Non-pigmented ciliary epithelial cell (primary cell): ENCODE data around the gene APRT.
"Not testable (repeated sequence)": the region's sequence is repeated elsewhere in the genome, so short reads cannot be mapped to it uniquely, and the experiment has no call there.

Experiments used
- DNase-seq: peaks from one replicate; pipeline ENCODE4 v3.0.0-alpha.2; 2010; ENCODE audit warnings: low read depth

Gene APRT

DNA sequence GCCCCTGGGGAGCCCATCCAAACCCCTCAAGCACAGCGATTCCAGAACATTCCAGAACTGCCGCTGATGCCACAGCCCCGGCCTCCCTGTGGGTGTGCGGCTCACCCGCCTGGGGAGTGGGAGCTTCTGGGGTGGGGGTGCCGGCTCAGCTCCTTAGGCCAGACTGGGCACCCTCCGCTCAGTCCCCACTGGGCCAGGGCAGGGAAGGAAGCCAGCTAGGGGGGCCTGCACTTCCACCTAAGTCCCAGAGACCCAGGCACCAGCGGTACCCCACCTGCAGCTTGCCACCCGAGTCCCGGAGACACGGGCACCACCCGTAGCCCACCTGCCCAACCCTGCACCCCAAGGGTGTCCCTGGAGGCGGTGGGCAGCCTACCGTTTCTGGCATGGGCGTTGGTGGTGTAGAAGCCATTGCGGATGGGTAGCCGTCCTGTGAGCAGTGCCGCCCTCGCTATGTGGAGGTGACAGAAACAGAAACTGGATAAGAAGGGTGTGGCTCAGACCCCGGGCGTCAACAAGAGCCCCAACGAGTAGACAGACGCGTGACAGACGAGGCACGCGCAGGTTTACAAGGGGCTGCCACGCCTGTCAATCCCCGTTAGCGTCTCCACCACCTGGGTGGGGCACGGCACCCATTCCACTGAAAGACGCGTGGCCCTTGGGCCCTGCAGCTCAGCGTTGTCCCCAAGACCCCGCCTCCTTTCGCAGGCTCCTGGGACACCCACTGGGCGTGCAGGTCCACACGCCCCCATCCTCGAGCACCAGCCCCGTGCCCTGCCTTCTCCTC, 30.0 kb upstream of the APRT start:
- no peak for DNase-seq

DNA sequence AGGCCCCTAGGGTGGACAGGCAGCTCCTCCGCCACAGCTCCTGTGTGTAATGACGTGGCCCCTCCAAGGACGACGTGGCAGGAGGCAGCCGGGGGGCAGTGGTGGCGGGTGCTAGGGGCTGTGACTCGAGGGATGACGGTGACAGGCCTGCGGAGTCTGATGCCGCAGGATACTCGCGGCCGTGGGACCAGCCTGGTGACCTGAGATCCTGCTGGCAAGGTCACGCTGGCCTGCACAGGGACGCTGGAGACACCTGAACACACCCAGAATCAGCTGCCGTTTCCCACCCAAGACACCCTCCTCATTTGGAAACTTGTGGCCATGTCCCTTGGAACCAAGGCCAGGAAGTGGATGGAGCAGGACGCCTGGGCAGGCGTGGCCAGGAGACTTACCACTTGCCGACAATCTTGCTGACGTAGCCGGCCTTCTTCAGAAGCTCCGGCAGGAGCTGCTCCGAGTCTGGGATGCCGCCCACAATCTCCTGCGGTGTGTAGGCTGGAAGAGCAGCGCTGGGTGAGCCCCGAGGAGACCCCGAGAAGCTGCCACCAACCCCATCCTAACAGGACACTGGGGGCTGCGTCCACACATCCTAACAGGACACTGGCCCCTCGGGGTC, 29.0 kb upstream of the APRT start:
- no peak for DNase-seq

- DNase-seq, result no peak
Observed at GRCh38 chr16:88839745-88840599, 28.2 kb upstream of the APRT start.

- DNase-seq, result no peak
Observed at GRCh38 chr16:88839026-88839529, 27.4 kb upstream of the APRT start.

GRCh38 chr16:88838566-88838965, 26.8 kb upstream of the APRT start:
- no peak for DNase-seq

DNA sequence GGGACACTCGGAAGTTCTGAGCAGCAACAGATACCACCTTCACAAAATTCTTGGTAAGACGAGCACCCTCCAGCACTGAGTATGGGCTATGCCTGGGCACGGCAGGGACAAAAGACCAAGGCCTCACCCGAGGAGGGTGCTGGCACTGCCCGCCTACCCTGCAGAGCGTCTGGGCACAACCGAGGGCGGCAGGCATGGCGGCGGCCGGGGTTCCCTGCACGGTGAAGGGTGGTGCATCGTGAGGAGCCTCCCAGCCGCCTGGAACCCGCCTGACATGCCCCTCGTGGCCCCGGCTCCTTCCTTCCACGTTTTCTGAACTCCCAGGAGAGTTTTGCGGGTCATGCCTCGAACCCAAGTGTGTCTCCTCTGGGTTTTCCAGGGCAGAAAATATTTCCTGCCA, 26.1 kb upstream of the APRT start:
- DNase-seq, result no peak

- DNase-seq, result no peak
Observed at GRCh38 chr16:88836791-88837190, 25.1 kb upstream of the APRT start.

- DNase-seq, result no peak
Observed at GRCh38 chr16:88835818-88836217, 24.1 kb upstream of the APRT start.

DNA sequence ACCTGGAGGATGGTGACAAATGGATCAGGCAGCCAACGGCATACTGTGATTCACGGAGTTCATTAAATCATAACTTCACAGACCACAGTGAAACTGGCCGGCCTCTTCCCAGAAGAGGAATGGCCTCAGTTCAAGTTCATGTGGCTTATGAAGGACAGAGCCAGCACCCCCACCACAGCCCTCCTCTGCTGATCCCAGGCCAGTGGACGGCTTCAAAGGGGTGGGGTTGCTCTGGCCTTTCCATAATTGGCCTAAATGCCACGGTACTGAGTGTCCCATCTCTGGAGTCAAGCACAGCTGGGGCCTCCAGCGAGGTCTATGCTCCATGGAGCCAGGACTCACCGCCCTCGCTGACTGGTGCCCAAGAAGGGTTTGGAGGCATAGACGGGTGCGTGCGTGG, 23.7 kb upstream of the APRT start:
- no peak for DNase-seq

GRCh38 chr16:88834670-88835069, 22.9 kb upstream of the APRT start:
- no peak for DNase-seq

DNA sequence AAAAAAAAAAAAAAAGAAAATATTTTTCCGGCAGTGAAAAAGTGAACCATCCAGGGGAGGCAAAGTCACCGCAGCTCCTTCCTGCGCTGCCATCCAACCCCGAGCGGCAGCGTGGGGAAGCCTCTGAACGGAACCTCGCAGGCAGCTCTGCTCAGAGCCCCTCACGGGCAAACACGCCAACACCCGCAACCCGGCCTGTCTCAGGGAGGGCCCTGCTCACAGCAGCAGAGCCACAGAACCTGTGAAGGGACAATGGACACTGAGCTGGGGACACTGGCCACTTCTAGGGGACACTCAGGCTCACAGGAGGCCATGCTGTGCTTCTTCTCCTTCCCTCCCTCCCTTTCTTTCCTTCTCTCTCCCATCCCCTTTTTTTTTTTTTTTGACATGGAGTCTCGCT, 21.4 kb upstream of the APRT start:
- DNase-seq, result no peak

DNA sequence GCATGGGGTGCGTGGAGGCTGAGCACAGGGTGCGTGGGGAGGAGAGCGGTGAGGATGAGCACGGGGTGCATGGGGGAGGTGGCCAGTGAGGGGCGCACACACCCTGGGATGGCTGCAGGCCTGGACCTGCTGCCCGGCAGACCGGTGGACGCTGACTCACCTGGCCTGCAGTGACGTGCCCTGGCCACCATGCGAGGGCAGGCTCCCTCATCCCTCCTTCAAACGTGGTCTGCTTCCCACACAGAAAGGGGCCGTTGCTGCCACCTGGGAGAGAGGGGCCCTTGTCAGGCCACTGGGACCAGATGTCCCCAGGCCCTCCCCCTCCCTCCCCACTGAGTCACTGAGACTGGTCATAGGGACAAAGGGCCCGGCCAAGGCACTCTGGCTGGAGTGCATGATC, 20.1 kb upstream of the APRT start:
- no peak for DNase-seq

- DNase-seq, result no peak
Observed at GRCh38 chr16:88830783-88831182, 19.1 kb upstream of the APRT start.

- no peak for DNase-seq
Observed at GRCh38 chr16:88830258-88830657, 18.5 kb upstream of the APRT start.

DNA sequence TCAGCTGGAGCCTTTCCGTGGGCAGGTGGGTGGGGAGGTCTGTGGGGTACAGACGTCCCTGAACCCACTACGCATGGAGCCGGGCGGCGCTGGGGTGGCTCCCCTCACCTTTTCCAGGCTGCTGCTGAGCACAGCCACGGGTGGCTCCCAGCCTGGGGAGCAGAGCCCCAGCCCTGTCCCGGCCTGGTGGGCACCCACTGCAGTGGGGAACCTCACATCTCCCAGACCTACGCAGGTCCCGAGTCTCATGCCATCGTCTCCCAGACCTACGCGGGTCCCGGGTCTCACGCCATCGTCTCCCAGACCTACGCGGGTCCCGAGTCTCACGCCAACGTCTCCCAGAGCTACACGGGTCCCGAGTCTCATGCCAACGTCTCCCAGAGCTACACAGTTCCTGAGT, 17.0 kb upstream of the APRT start:
- no peak for DNase-seq

- DNase-seq, result no peak
Observed at GRCh38 chr16:88827727-88828126, 16.0 kb upstream of the APRT start.

DNA sequence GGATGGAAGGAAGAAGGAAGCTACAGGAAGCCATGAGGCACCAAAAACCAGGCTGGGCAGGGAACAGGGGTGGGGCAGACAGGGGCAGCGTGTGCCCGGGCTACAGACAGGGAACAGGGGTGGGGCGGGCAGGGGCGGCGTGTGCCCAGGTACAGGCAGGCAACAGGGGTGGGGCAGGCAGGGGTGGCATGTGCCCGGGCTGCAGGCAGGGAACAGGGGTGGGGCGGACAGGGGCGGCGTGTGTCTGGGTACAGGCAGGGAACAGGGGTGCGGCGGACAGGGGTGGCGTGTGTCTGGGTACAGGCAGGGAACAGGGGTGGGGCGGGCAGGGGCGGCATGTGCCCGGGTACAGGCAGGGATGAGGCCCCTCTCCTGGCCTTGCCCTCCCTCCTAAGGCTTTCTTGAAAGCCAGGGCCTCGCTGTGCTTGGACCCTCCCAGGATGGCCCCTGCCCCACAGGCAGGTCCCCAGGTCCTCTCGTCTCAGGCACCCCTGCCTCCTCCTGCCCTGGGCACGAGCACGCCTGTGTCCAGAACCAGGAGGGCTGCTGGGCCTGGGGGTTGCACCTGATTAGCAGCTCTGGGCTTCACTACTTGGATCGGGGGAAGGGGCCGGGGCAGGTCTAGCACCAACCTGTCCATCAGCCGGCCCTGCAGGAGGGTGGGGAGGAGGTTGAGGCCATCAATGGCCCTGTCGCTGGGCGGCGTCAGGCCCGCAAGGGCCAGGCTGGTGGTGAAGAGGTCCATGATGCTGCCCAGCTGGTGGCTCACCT, 14.5 kb upstream of the APRT start:
- no peak for DNase-seq

GRCh38 chr16:88825146-88825545, 13.4 kb upstream of the APRT start:
- DNase-seq, result no peak

GRCh38 chr16:88824256-88825077, 12.7 kb upstream of the APRT start:
- no peak for DNase-seq

- DNase-seq, result not testable (repeated sequence)
Observed at GRCh38 chr16:88823646-88824045, 11.9 kb upstream of the APRT start.
